ENCODE measurements around the gene THSD4.

The THSD4 gene

DNA sequence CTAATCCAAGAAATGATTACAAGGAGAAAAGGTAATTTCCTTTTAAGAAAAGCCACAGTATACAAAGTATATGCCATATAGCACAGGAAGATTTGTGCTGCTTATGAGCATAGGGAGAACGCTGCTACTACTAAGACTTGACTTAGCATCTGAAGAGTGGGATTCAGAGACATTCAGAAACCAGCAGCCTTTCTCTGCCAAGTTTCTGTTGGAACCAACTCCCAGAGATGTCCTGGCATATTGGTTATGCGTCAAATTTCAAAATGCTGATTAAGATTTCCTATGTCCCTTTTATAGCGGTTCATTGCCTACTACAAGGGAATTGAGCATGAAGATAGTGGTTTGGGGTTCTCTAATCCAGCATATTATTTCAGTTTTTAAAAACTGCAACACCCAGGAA is 700.0 kb downstream of the THSD4 start:
- Histone ChIP-seq H3K27ac (no peak overlapping the region), H3K4me3 (no peak overlapping the region)
- no peak for DNase-seq (ENCODE audit: low spot score)
- TF ChIP-seq, protein P1, sequence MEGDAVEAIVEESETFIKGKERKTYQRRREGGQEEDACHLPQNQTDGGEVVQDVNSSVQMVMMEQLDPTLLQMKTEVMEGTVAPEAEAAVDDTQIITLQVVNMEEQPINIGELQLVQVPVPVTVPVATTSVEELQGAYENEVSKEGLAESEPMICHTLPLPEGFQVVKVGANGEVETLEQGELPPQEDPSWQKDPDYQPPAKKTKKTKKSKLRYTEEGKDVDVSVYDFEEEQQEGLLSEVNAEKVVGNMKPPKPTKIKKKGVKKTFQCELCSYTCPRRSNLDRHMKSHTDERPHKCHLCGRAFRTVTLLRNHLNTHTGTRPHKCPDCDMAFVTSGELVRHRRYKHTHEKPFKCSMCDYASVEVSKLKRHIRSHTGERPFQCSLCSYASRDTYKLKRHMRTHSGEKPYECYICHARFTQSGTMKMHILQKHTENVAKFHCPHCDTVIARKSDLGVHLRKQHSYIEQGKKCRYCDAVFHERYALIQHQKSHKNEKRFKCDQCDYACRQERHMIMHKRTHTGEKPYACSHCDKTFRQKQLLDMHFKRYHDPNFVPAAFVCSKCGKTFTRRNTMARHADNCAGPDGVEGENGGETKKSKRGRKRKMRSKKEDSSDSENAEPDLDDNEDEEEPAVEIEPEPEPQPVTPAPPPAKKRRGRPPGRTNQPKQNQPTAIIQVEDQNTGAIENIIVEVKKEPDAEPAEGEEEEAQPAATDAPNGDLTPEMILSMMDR (IDR thresholded peaks at IDR 0.05) = no peak

- Histone ChIP-seq H3K27ac (no peak overlapping the region), H3K4me3 (no peak overlapping the region)
- TF ChIP-seq, protein P1 (IDR thresholded peaks at IDR 0.05) = no peak
- no peak for DNase-seq (ENCODE audit: low spot score)
These were observed 702.1 kb downstream of the THSD4 start for GRCh38 chr15:71817351-71817750.

DNA sequence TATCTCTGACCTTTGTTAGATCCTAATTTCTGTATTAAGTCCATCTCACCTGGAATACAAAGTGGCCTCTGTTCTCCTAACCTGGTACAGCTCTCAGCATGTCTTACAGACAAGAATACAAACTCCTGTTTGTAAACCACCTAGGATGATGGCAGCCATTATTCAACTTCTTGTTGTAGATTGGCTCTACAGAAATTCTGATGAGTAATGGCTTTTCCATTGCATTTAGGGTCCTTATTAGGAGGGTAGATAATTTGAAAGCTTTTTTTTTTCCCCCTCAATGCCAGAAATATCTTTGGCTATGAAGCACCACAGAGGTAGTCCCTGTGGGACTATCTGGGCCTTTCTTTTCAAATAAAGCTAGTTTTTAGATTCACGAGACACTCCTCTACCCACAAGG is 704.9 kb downstream of the THSD4 start:
- H3K4me3 ChIP-seq = no peak overlapping the region
- TF ChIP-seq, protein P1 (IDR thresholded peaks at IDR 0.05) = no peak
- no peak for DNase-seq (ENCODE audit: low spot score)
- no peak overlapping the region for H3K27ac ChIP-seq

GRCh38 chr15:71821547-71822129 is 706.4 kb downstream of the THSD4 start:
- DNase-seq (ENCODE audit: low spot score) = no peak
- H3K4me3 ChIP-seq = no peak overlapping the region
- TF ChIP-seq, protein P1 (IDR thresholded peaks at IDR 0.05) = no peak
- H3K27ac ChIP-seq = no peak overlapping the region

- Histone ChIP-seq H3K4me3 (no peak overlapping the region), H3K27ac (no peak overlapping the region)
- TF ChIP-seq, protein P1 (IDR thresholded peaks at IDR 0.05) = no peak
- no peak for DNase-seq (ENCODE audit: low spot score)
These were observed 707.8 kb downstream of the THSD4 start for GRCh38 chr15:71822890-71823630.

GRCh38 chr15:71823801-71824200 is 708.5 kb downstream of the THSD4 start:
- Histone ChIP-seq H3K4me3 (no peak overlapping the region), H3K27ac (no peak overlapping the region)
- DNase-seq (ENCODE audit: low spot score) = no peak
- TF ChIP-seq, protein P1 (IDR thresholded peaks at IDR 0.05) = no peak
